ENCODE measurements around the gene COQ8A.
A peak's percentile ranks its signal among the peaks of the same experiment; 100 is the strongest.

Gene COQ8A

GRCh38 chr1:226976978-226977642 lies 37.0 kb downstream of the COQ8A start:
- DNase-seq (ENCODE audit: low spot score) = peak; percentile 70
- no peak overlapping the region for H3K27ac ChIP-seq
- TF ChIP-seq, protein P1, sequence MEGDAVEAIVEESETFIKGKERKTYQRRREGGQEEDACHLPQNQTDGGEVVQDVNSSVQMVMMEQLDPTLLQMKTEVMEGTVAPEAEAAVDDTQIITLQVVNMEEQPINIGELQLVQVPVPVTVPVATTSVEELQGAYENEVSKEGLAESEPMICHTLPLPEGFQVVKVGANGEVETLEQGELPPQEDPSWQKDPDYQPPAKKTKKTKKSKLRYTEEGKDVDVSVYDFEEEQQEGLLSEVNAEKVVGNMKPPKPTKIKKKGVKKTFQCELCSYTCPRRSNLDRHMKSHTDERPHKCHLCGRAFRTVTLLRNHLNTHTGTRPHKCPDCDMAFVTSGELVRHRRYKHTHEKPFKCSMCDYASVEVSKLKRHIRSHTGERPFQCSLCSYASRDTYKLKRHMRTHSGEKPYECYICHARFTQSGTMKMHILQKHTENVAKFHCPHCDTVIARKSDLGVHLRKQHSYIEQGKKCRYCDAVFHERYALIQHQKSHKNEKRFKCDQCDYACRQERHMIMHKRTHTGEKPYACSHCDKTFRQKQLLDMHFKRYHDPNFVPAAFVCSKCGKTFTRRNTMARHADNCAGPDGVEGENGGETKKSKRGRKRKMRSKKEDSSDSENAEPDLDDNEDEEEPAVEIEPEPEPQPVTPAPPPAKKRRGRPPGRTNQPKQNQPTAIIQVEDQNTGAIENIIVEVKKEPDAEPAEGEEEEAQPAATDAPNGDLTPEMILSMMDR (IDR thresholded peaks at IDR 0.05) = no peak
- no peak overlapping the region for H3K4me3 ChIP-seq

DNA sequence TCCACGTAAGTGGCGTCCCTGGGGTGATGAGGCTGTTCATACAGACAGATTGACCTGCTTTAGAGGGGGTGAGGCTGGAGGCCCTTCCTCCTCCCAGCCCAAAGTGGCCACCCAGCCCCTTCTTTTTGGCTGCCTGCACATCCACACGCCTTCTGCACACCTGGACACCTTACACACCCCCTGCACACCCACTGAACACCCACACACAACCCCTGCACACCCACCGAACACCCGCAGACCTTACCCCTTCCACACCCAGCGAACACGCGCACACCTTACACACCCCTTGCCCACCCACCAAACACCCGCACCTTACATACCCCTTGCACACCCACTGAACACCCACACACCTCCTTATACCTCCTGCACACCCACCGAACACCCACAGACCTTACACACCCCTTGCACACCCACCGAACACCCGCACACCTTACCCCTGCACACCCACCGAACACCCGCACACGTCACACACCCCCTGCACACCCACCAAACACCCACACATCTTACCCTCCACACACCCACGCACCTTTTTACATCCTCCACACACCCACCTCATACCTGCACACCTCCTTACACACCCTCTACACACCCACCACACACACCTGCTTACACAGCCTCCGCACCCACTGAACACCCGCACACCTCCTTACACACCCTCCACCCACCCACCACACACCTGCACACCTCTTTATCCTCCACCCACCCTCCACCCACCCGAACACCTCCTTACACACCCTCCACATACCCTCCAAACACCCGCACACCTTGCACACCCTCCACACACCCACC lies 37.7 kb downstream of the COQ8A start:
- DNase-seq (ENCODE audit: low spot score) = peak; percentile 67
- Histone ChIP-seq H3K27ac (no peak overlapping the region), H3K4me3 (no peak overlapping the region)
- TF ChIP-seq, protein P1 (IDR thresholded peaks at IDR 0.05) = no peak

DNA sequence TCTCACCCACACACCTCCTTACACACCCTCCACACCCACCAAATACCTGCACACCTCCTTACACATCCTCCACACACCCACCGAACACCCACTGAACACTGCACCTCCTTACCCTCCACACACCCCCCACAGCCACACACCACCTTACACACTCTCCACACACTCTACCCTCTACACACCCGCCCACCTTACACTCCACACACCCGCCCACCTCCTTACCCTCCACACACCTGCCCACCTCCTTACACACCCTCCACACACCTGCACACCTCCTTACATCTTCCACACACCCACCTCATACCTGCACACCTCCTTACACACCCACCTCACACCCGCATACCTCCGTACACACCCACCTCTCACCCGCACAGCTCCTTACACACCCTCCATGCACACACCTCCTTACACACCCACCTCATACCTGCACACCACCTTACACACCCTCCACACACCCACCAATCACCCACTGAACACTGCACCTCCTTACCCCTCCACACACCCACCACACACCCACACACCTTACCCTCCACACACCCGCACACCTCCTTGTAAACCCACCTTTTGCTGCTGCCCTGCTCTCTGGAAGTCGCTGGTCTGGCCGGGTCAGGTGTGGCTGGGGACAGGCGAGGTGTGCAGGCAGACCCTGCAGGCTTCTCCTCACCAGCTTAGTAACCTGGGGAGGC lies 38.5 kb downstream of the COQ8A start:
- no peak overlapping the region for H3K4me3 ChIP-seq
- H3K27ac ChIP-seq = no peak overlapping the region
- TF ChIP-seq, protein P1 (IDR thresholded peaks at IDR 0.05) = no peak
- peak; percentile 43 for DNase-seq (ENCODE audit: low spot score)

- TF ChIP-seq, protein P1 (IDR thresholded peaks at IDR 0.05) = no peak
- peak; percentile 64 for DNase-seq (ENCODE audit: low spot score)
- Histone ChIP-seq H3K4me3 (no peak overlapping the region), H3K27ac (no peak overlapping the region)
Measured at GRCh38 chr1:226979115-226979516, 39.0 kb downstream of the COQ8A start.

GRCh38 chr1:226979517-226980121 lies 39.5 kb downstream of the COQ8A start:
- TF ChIP-seq, protein P1 (IDR thresholded peaks at IDR 0.05) = no peak
- Histone ChIP-seq H3K4me3 (no peak overlapping the region), H3K27ac (peak overlapping the region in 1 of 2 donors; percentile 32)
- DNase-seq (ENCODE audit: low spot score) = peak; percentile 60

GRCh38 chr1:226980122-226980560 lies 40.0 kb downstream of the COQ8A start:
- Histone ChIP-seq H3K27ac (peak overlapping the region in 1 of 2 donors; percentile 32), H3K4me3 (no peak overlapping the region)
- TF ChIP-seq, protein P1 (IDR thresholded peaks at IDR 0.05) = no peak
- DNase-seq (ENCODE audit: low spot score) = peak; percentile 68

Data from coronary artery (tissue), 2 donors.